ENCODE results near the gene INTS3. TPM values are rescaled to one million over a fixed set of nuclear protein-coding genes. Genes with fewer than 3 reads are reported as not detected.

The INTS3 gene
- total and polyA plus RNA-seq, 2 of the 8 experiments (the other 6 are each of a cell fraction or from before 2014, with no cell fraction given), result 66.8 to 93.2 TPM

DNA sequence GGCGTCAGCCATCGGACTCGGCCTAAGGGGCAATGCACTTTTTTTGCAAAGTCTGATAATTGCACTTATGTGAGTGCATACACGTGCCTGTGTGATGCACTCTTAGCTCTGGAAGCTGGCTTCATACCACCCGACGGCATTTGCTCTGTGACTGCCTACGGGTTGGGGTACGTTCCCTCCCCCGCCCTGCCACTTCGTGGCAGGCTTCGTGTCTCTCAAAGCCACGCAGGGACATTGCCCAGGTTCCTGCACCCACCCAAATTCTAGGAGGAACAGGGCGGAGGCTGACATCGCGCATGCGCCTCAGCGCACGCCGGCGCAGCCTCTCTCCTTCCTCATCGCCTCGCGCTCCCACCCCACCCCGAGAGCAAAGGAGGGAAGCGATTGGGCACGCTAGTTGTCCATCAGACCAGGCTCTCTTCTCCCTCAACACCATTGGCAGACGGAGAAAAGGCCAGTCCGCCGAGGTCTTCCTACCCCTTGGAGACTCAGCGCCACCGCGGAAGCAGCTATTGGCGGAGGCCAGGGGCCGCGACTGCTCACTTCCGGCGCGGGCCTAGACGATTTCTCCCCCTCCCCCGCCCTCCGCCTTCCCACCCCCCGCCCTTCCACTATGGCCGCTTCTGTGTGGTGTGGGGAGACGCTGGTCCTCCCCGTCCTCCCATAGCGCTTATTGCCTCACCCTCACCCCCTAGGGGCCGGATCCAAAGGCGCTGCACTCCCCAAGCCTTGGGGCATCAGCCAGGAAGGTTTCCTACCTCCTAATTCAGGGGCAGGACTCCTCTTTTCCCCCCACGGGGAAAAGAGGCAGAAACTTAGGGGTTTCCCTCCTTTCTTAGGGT is at the start of gene INTS3 (continued):
- TF ChIP-seq SP4 (IDR thresholded peaks at IDR 0.05; ENCODE audit: low read length) (no peak), NANOG (IDR thresholded peaks at IDR 0.05; ENCODE audit: insufficient read depth, low read depth, low read length, poor library complexity, severe bottlenecking) (no peak), RNF2 (IDR thresholded peaks at IDR 0.05; ENCODE audit: borderline replicate concordance, low read depth, low read length, missing control alignments, poor library complexity, severe bottlenecking) (no peak), POLR2A (IDR thresholded peaks at IDR 0.05; ENCODE audit: control extremely low read depth in 1 of 2, low read depth in 2 of 2, low read length in 2 of 2) (peak; percentile 40 to 56), GABPA (IDR thresholded peaks at IDR 0.05; ENCODE audit: borderline replicate concordance, insufficient read depth, low read length) (peak; percentile 72; the same call in 1 of the 2 replicates), YY1 (IDR thresholded peaks at IDR 0.05; ENCODE audit: low read depth, low read length) (peak; percentile 72), POLR2AphosphoS5 (IDR thresholded peaks at IDR 0.05; ENCODE audit: low read depth, low read length) (peak; percentile 67), BRCA1 (IDR thresholded peaks at IDR 0.05; ENCODE audit: low read depth, low read length) (no peak), JUND (IDR thresholded peaks at IDR 0.05; ENCODE audit: low read length) (no peak), KDM5A (IDR thresholded peaks at IDR 0.05; ENCODE audit: low read length) (peak; percentile 80), TCF12 (IDR thresholded peaks at IDR 0.05; ENCODE audit: low read depth, low read length) (no peak), EZH2 (IDR thresholded peaks at IDR 0.05; ENCODE audit: low read depth, low read length, severe bottlenecking) (no peak), TAF1 (IDR thresholded peaks at IDR 0.05; ENCODE audit: low read depth, low read length) (peak; percentile 45)
- TF ChIP-seq, protein P1, sequence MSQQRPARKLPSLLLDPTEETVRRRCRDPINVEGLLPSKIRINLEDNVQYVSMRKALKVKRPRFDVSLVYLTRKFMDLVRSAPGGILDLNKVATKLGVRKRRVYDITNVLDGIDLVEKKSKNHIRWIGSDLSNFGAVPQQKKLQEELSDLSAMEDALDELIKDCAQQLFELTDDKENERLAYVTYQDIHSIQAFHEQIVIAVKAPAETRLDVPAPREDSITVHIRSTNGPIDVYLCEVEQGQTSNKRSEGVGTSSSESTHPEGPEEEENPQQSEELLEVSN (IDR thresholded peaks at IDR 0.05), result peak; percentile 79
- TF ChIP-seq, protein P2, sequence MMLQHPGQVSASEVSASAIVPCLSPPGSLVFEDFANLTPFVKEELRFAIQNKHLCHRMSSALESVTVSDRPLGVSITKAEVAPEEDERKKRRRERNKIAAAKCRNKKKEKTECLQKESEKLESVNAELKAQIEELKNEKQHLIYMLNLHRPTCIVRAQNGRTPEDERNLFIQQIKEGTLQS (IDR thresholded peaks at IDR 0.05; ENCODE audit: insufficient read depth, low read depth, low read length), result no peak
- TF ChIP-seq, protein P3, sequence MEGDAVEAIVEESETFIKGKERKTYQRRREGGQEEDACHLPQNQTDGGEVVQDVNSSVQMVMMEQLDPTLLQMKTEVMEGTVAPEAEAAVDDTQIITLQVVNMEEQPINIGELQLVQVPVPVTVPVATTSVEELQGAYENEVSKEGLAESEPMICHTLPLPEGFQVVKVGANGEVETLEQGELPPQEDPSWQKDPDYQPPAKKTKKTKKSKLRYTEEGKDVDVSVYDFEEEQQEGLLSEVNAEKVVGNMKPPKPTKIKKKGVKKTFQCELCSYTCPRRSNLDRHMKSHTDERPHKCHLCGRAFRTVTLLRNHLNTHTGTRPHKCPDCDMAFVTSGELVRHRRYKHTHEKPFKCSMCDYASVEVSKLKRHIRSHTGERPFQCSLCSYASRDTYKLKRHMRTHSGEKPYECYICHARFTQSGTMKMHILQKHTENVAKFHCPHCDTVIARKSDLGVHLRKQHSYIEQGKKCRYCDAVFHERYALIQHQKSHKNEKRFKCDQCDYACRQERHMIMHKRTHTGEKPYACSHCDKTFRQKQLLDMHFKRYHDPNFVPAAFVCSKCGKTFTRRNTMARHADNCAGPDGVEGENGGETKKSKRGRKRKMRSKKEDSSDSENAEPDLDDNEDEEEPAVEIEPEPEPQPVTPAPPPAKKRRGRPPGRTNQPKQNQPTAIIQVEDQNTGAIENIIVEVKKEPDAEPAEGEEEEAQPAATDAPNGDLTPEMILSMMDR (IDR thresholded peaks at IDR 0.05; ENCODE audit: control extremely low read depth in 1 of 3, insufficient read depth in 1 of 3, low read depth in 1 of 3, low read length in 3 of 3), result peak in 1 of 3 experiments; percentile 11; a peak in 1 of 4 replicates

All from H1 (cell line).